Cardiac fibroblast (primary cell): ENCODE measurements around the gene ABLIM2.

Experiments used
- DNase-seq, 2 donors: peaks; one replicate each; pipeline versions ENCODE4 v3.0.0 to v3.0.0-alpha.2; 2010; ENCODE audit warnings: low read depth in 2 of 2
- H3K4me3 ChIP-seq, 2 donors: replicated peaks in 1 of 2; 1 replicate in 1 of 2; 2 replicates in 1 of 2; pipeline ENCODE4 v1.5.1; 2011; ENCODE audit warnings: low read depth in 2 of 2, low read length in 2 of 2, mild to moderate bottlenecking in 2 of 2, moderate library complexity in 1 of 2
- TF ChIP-seq, protein P1 (sequence below): IDR thresholded peaks from one replicate; pipeline ENCODE4 v1.5.1; 2011; ENCODE audit warnings: low read depth, mild to moderate bottlenecking, low read length, inconsistent platforms

The ABLIM2 gene

DNA sequence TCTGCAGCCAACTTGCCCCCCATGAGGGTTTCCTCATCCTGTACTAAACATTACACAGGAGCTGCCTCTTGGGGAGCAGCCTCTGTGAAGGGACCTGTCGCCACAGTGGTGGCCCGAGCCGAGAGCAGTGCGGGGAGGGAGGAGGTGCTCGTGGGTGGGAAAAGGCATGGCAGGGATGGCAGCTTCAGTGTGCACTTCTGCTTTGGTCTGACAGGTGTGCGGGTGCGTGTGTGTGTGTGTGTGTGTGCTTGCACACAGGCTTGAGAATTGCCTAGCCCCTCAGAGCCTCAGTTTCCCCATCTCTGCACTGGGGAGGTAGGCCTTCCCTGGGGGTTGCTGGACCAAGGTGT is 44.4 kb upstream of the ABLIM2 start:
- no peak overlapping the region for H3K4me3 ChIP-seq
- DNase-seq = no peak
- TF ChIP-seq, protein P1, sequence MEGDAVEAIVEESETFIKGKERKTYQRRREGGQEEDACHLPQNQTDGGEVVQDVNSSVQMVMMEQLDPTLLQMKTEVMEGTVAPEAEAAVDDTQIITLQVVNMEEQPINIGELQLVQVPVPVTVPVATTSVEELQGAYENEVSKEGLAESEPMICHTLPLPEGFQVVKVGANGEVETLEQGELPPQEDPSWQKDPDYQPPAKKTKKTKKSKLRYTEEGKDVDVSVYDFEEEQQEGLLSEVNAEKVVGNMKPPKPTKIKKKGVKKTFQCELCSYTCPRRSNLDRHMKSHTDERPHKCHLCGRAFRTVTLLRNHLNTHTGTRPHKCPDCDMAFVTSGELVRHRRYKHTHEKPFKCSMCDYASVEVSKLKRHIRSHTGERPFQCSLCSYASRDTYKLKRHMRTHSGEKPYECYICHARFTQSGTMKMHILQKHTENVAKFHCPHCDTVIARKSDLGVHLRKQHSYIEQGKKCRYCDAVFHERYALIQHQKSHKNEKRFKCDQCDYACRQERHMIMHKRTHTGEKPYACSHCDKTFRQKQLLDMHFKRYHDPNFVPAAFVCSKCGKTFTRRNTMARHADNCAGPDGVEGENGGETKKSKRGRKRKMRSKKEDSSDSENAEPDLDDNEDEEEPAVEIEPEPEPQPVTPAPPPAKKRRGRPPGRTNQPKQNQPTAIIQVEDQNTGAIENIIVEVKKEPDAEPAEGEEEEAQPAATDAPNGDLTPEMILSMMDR = no peak

DNA sequence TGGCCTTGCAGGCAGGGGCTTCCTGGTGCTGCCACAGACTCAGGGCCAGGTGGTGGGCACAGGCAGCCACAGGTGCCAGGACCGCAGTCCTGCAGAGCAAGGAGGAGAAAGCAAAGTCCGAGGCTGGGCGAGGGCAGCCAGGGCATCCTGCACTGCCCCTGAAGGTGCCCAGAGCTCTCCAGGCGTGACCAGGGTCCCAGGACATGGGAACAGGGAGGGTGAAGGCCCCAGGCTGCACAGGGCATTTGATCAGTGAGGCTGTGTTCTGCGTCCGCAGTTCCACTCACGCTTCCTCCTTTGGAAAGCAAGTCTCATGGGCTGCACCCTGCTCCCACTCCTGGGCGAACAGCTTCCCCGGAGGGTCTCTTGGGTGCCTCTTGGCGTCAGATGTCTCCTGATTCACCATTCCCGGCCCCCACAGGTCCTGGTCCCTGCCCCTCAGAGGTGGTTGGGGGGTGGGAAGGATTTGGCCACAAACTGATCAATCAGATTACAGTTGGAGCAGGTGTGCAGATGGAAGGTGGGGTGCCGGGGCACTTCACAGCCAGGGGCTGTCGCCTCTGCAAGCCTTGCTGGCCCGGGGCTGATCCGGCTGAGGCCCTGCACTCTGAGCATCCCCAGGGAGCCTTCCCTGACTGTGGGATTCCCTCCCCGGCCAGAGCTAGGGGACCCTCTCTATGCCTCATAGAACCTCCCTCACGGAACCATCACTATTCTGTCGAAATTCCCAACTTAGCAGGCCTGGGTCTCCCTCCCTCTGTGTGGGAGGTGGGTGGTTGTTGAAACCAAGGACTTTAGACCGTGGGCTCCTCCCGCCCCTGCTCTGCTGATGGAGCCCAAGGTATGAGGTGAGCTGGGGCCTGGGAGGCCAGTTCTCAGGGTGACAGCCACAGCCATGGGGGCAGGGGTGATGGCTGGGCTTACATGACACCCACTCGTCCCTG is 43.8 kb upstream of the ABLIM2 start:
- H3K4me3 ChIP-seq = no peak overlapping the region
- TF ChIP-seq, protein P1 = no peak
- DNase-seq = no peak

DNA sequence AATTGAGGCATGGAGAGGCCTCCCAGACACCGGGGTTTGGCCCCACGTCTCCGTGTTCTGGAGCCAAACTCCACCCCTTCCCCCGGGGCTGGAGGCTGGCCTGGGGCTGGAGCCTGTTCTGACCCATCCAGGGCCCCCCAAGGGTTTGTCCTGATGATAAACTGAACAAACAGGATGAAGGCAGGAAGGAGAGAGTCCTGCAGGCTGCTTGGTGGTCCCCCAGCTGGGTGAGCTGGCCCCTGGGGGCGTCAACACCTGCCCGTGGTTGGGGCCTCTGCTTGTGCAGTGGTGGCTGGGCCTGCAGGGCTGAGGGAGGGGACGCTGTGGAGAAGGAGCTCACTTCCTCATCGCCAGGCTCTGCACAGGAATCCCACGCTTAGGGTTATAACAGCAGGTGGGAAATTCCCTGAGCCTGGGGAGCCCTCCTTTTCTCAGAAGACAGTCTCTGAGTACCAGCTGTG is 42.7 kb upstream of the ABLIM2 start:
- peak in 1 of 2 donors; percentile 43 for DNase-seq
- H3K4me3 ChIP-seq = peak overlapping the region in 1 of 2 donors; percentile 60

DNA sequence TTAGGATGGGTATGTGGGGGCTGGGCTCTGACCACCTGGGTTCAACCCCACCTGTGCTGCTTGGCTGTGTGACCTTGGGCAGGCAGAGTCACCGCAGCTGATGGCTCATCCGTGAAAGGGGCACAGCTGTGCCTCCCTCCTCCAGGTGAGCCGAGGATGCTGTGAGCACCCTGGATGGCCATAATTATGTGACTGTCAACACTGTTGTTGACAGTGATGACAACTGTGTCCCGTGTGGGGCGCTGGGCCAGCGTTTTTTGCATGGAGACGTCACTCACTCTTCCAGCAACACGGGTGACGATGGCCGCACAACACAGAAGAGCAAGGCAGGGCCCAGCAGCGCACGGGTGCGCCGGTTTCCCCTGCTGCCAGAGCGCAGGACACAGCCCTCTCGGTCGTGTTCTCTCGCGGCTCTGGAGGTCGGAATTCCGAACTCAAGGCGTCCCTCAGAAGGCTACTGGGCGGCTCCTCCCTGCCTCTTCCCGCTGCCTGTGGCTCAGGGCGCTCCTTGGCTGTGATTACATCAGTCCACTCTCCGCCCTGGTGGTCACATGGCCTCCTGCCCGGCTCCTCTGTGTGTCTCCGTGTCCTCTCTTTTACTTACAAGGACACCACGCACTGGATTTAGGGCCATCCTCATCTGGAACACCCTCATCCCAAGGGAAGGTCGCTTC is 41.8 kb upstream of the ABLIM2 start:
- H3K4me3 ChIP-seq = peak overlapping the region; percentile 11 to 60
- TF ChIP-seq, protein P1 = no peak
- peak; percentile 62 to 78 for DNase-seq

More for the DNA sequence above, 42.7 kb upstream of the ABLIM2 start:
- TF ChIP-seq, protein P1 = no peak

DNA sequence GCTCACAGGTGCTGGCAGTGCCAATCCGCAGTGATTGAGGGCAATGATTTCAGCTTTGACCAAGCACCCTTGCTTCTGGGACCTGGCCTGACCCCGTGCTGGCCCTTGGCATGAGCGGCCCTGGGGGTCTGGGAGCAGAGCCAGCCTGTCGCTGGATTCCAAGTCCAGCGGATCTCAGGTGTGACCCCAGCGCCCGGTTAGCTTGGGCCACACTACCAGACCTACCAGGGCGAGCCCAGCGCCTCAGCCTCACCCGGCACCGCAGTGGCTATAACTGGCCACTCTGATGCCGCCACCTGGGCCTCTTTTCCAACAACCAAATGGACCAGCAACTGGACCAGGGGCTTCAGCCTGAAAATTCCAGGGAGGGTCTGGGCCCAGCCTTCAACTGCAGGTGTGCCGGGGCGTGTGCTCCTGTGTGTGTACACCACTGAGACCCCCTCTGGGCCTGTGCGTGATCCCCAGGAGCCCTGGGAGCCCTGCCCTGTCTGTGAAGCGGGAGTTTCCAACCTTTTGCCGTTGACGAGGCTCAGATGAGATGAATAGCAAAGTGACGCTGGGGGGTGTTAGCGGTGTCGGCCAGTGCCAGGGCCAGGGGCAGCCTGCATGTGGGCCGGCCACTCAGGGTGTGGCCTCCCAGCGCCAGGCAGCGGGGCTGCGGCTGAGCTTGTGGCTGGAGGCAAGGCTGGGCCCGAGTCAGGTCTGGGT is 41.1 kb upstream of the ABLIM2 start:
- no peak for DNase-seq
- H3K4me3 ChIP-seq = peak overlapping the region; percentile 18 to 60
- TF ChIP-seq, protein P1 = no peak

DNA sequence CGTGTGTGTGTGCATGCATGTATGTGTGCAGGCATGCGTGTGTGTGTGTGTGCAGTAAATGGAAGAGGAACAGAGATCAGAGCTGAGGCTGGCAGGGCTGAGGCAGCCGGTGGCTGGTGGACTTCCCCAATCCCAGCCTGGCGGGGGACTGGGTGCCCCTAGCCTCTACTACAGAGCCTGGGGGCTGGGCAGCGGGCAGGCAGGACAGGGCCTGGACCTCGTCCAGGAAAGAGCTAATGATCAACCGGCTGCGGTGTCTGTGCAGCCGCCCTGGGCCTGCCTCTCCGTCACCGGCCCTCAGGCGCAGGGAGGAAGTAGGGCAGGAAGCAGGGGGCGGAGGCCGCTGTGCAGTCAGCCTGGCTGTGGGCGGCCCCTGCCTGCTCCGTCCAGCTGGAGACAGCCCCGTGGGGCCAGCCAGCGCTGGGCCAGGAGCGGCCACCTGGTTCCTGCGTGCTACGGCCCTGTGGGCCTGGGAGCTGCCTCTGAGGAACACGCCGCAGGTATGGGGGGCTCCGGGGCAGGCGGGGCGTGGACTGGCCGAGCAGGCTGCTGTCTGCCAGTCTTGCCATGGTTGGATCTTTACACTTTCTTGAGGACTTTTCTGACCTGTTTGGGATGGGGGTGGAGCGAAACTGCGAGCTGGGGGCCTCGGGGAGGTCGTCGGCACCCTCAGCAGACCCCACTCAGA is 40.4 kb upstream of the ABLIM2 start, which contains the start of gene SH3TC1:
Gene SH3TC1 (plus strand): TSS at position 385 of the 688 bp plus-strand sequence. CDS start 5,905 bp downstream, outside the sequence.
- TF ChIP-seq, protein P1 = no peak
- H3K4me3 ChIP-seq = peak within 1 kb of the TSS; percentile 18 to 60
- peak; percentile 85 to 91 for DNase-seq
